Subcutaneous abdominal adipose tissue (tissue), 5 donors: ENCODE results near the gene BNIP1.
"Not testable (repeated sequence)": the region's sequence is repeated elsewhere in the genome, so short reads cannot be mapped to it uniquely, and the experiment has no call there.

Experiments
- H3K27ac ChIP-seq: one replicate; pipeline ENCODE4 v1.7.0; 2013; ENCODE audit warnings: low read depth, mild to moderate bottlenecking, inconsistent platforms, low read length, moderate library complexity
- H3K27me3 ChIP-seq, 5 donors: one replicate each; pipeline ENCODE4 v1.7.0; 2013; ENCODE audit warnings: low read length in 5 of 5, inconsistent platforms in 1 of 5; ENCODE audit not compliant: control insufficient read depth in 5 of 5, insufficient read depth in 4 of 5
- H3K36me3 ChIP-seq, 5 donors: one replicate each; pipeline ENCODE4 v1.7.0; 2013; ENCODE audit warnings: low read length in 5 of 5; ENCODE audit not compliant: control insufficient read depth in 5 of 5, insufficient read depth in 5 of 5
- H3K4me1 ChIP-seq, 5 donors: one replicate each; pipeline ENCODE4 v1.7.0; 2013; ENCODE audit warnings: low read length in 5 of 5, mild to moderate bottlenecking in 3 of 5, moderate library complexity in 1 of 5; ENCODE audit not compliant: control insufficient read depth in 5 of 5, insufficient read depth in 5 of 5
- H3K4me3 ChIP-seq, 5 donors: one replicate each; pipeline ENCODE4 v1.7.0; 2013; ENCODE audit warnings: low read length in 5 of 5, low read depth in 1 of 5
- H3K9ac ChIP-seq, 5 donors: one replicate each; pipeline ENCODE4 v1.7.0; 2013; ENCODE audit warnings: low read length in 5 of 5, mild to moderate bottlenecking in 4 of 5, moderate library complexity in 3 of 5
- H3K9me3 ChIP-seq, 5 donors: one replicate each; pipeline ENCODE4 v1.7.0; 2013; ENCODE audit warnings: low read length in 5 of 5; ENCODE audit not compliant: control insufficient read depth in 5 of 5
- donor health status: healthy.
- donor health status: healthy.
- donor health status: healthy.
- donor health status: healthy.
- donor health status: healthy.

BNIP1 gene

GRCh38 chr5:173138707-173139106 lies 5.6 kb upstream of the BNIP1 start:
- no peaks in the 10 kb centered on the region for H3K4me1 ChIP-seq
- H3K27me3 ChIP-seq, result no peaks in the 10 kb centered on the region
- no peak overlapping the region for H3K4me3 ChIP-seq
- no peak overlapping the region for H3K9ac ChIP-seq
- H3K9me3 ChIP-seq, result no peaks in the 10 kb centered on the region
- H3K36me3 ChIP-seq, result peaks cover 3 to 25% (median 12%) of the 10 kb centered on the region in 5 donors
- no peak overlapping the region for H3K27ac ChIP-seq

- Histone ChIP-seq H3K27ac (no peak overlapping the region), H3K9ac (no peak overlapping the region), H3K36me3 (peaks cover 3 to 21% (median 10%) of the 10 kb centered on the region in 5 donors), H3K4me1 (peaks cover 0 to 2% (median 0%) of the 10 kb centered on the region in 5 donors), H3K4me3 (no peak overlapping the region), H3K27me3 (no peaks in the 10 kb centered on the region), H3K9me3 (no peaks in the 10 kb centered on the region)
Observed at GRCh38 chr5:173139631-173140030, 4.7 kb upstream of the BNIP1 start.

- H3K4me1 ChIP-seq, result peaks cover 2 to 9% (median 6%) of the 10 kb centered on the region in 5 donors
Observed at GRCh38 chr5:173140769-173141168, 3.6 kb upstream of the BNIP1 start.

GRCh38 chr5:173143567-173143966 lies 764 bp upstream of the BNIP1 start:
- Histone ChIP-seq H3K9ac (peak overlapping the region in 1 of 5 donors; percentile 96), H3K36me3 (peaks cover 10 to 27% (median 18%) of the 10 kb centered on the region in 5 donors), H3K9me3 (no peaks in the 10 kb centered on the region), H3K27ac (no peak overlapping the region), H3K27me3 (no peaks in the 10 kb centered on the region), H3K4me1 (peaks cover 2 to 9% (median 6%) of the 10 kb centered on the region in 5 donors), H3K4me3 (no peak overlapping the region)

More at GRCh38 chr5:173140769-173141168, 3.6 kb upstream of the BNIP1 start:
- Histone ChIP-seq H3K27me3 (no peaks in the 10 kb centered on the region), H3K4me3 (no peak overlapping the region), H3K9me3 (no peaks in the 10 kb centered on the region), H3K36me3 (peaks cover 3 to 20% (median 10%) of the 10 kb centered on the region in 5 donors), H3K27ac (no peak overlapping the region), H3K9ac (no peak overlapping the region)

- H3K27me3 ChIP-seq, result no peaks in the 10 kb centered on the region
- H3K4me1 ChIP-seq, result peaks cover 2 to 9% (median 6%) of the 10 kb centered on the region in 5 donors
- no peaks in the 10 kb centered on the region for H3K9me3 ChIP-seq
- H3K27ac ChIP-seq, result no peak overlapping the region
- no peak overlapping the region for H3K4me3 ChIP-seq
- peaks cover 9 to 45% (median 27%) of the 10 kb centered on the region in 5 donors for H3K36me3 ChIP-seq
- no peak overlapping the region for H3K9ac ChIP-seq
Observed at GRCh38 chr5:173148354-173148753, 4.0 kb downstream of the BNIP1 start.

GRCh38 chr5:173152547-173152946 lies 8.2 kb downstream of the BNIP1 start:
- H3K27me3 ChIP-seq, result no peaks in the 10 kb centered on the region
- no peak overlapping the region for H3K27ac ChIP-seq
- no peaks in the 10 kb centered on the region for H3K4me1 ChIP-seq
- no peak overlapping the region for H3K4me3 ChIP-seq
- H3K9me3 ChIP-seq, result no peaks in the 10 kb centered on the region
- H3K9ac ChIP-seq, result no peak overlapping the region
- peaks cover 9 to 68% (median 48%) of the 10 kb centered on the region in 5 donors for H3K36me3 ChIP-seq

GRCh38 chr5:173153842-173154241 lies 9.5 kb downstream of the BNIP1 start:
- Histone ChIP-seq H3K4me3 (no peak overlapping the region), H3K36me3 (peaks cover 12 to 69% (median 50%) of the 10 kb centered on the region in 5 donors), H3K9ac (no peak overlapping the region), H3K9me3 (no peaks in the 10 kb centered on the region), H3K4me1 (no peaks in the 10 kb centered on the region), H3K27me3 (no peaks in the 10 kb centered on the region), H3K27ac (no peak overlapping the region)

- H3K4me3 ChIP-seq, H3K4me1 ChIP-seq, H3K27me3 ChIP-seq, H3K27ac ChIP-seq, H3K9me3 ChIP-seq, H3K9ac ChIP-seq: not testable (repeated sequence)
- H3K36me3 ChIP-seq, result peaks cover 15 to 68% (median 46%) of the 10 kb centered on the region in 5 donors
Observed at GRCh38 chr5:173154619-173155018, 10.3 kb downstream of the BNIP1 start.

GRCh38 chr5:173155912-173156311 lies 11.6 kb downstream of the BNIP1 start:
- H3K9me3 ChIP-seq, result no peaks in the 10 kb centered on the region
- H3K9ac ChIP-seq, result no peak overlapping the region
- no peaks in the 10 kb centered on the region for H3K27me3 ChIP-seq
- no peak overlapping the region for H3K27ac ChIP-seq
- peaks cover 13 to 77% (median 56%) of the 10 kb centered on the region in 5 donors for H3K36me3 ChIP-seq
- H3K4me3 ChIP-seq, result no peak overlapping the region
- H3K4me1 ChIP-seq, result no peaks in the 10 kb centered on the region

GRCh38 chr5:173158366-173158765 lies 14.0 kb downstream of the BNIP1 start:
- H3K9me3 ChIP-seq, result no peaks in the 10 kb centered on the region
- H3K27me3 ChIP-seq, result no peaks in the 10 kb centered on the region
- H3K4me3 ChIP-seq, result no peak overlapping the region
- H3K27ac ChIP-seq, result no peak overlapping the region
- H3K36me3 ChIP-seq, result peaks cover 6 to 78% (median 64%) of the 10 kb centered on the region in 5 donors
- H3K4me1 ChIP-seq, result no peaks in the 10 kb centered on the region
- H3K9ac ChIP-seq, result no peak overlapping the region
